Measurements from ENCODE around the gene RABL6.

- TF ChIP-seq REST (IDR thresholded peaks at IDR 0.05; ENCODE audit: insufficient replicate concordance, low read depth) (no peak), CTCF (IDR thresholded peaks at IDR 0.05; ENCODE audit: insufficient read depth, low read length) (no peak), GABPA (IDR thresholded peaks at IDR 0.05; ENCODE audit: low read depth) (no peak)
Observed at GRCh38 chr9:136789523-136789937, 18.2 kb upstream of the RABL6 start.
